Large intestine (tissue), 12 donors: ENCODE results near the gene BMAL2. TPM values are rescaled to one million over a fixed set of nuclear protein-coding genes. Genes with fewer than 3 reads are reported as not detected.

Source experiments
- DNase-seq, 2 donors: peaks; one replicate each; pipeline versions ENCODE4 v3.0.0 to v3.0.0-alpha.2; 2013
- H3K27ac ChIP-seq: one replicate; pipeline ENCODE4 v1.5.1; 2013; ENCODE audit warnings: low read length
- H3K27me3 ChIP-seq: 2 replicates; pipeline ENCODE4 v1.6.1; 2013; ENCODE audit warnings: low read length; ENCODE audit not compliant: control insufficient read depth, insufficient read depth
- H3K36me3 ChIP-seq: 2 replicates; pipeline ENCODE4 v1.6.1; 2013; ENCODE audit warnings: low read length; ENCODE audit not compliant: control insufficient read depth, insufficient read depth
- H3K4me1 ChIP-seq: one replicate; pipeline ENCODE4 v1.6.1; 2013; ENCODE audit warnings: low read length; ENCODE audit not compliant: control insufficient read depth, insufficient read depth
- H3K4me3 ChIP-seq: one replicate; pipeline ENCODE4 v1.5.1; 2013; ENCODE audit warnings: low read length
- H3K9me3 ChIP-seq: one replicate; pipeline ENCODE4 v1.6.1; 2013; ENCODE audit warnings: mild to moderate bottlenecking, low read depth, low read length, moderate library complexity; ENCODE audit not compliant: control insufficient read depth
- WGBS: methylation state at CpG from one replicate; pipeline ENCODE4 v1.1.5; 2013; ENCODE audit warnings: low lambda C conversion rate; ENCODE audit not compliant: insufficient coverage; 5-methylcytosine and 5-hydroxymethylcytosine counted together
- long read RNA-seq, 11 donors: transcript quantifications; one replicate each; lab custom pipeline, GENCODE V29; 2026
- polyA plus RNA-seq: library from polyadenylated mRNA; unstranded; fragments of 120-200 nt; gene quantifications from one replicate; pipeline ENCODE4 v1.2.1, GENCODE V29; 2013

Gene BMAL2
- polyA plus RNA-seq, result 6.5 TPM
- long read RNA-seq, donor 1, result 0 reads
- long read RNA-seq, donor 2, partial matches to known transcripts, result 0 of 1 reads
- long read RNA-seq, donor 2, other reads (novel, unspliced or antisense), result 0 of 1 reads
- long read RNA-seq, donor 3, result 0 reads
- long read RNA-seq, donor 4, result 0 reads
- long read RNA-seq, donor 5, result 0 reads
- long read RNA-seq, donor 6, result 0 reads
- long read RNA-seq, donor 7, result 0 reads
- long read RNA-seq, donor 8, result 0 reads
- long read RNA-seq, donor 9, partial matches to known transcripts, result 0 of 1 reads
- long read RNA-seq, donor 9, other reads (novel, unspliced or antisense), result 0 of 1 reads
- long read RNA-seq, donor 10, partial matches to known transcripts, result 0 of 1 reads
- long read RNA-seq, donor 10, other reads (novel, unspliced or antisense), result 0 of 1 reads
- long read RNA-seq, donor 11, partial matches to known transcripts, result 0 of 1 reads
- long read RNA-seq, donor 11, other reads (novel, unspliced or antisense), result 0 of 1 reads

- peaks cover 5% of the 10 kb centered on the region for H3K4me1 ChIP-seq
- H3K27me3 ChIP-seq, result peaks cover 15% of the 10 kb centered on the region
- H3K9me3 ChIP-seq, result no peaks in the 10 kb centered on the region
- peak; percentile 18 to 68 for DNase-seq
- WGBS, result no CpG with 5 or more reads among the region's 96 CpGs
- H3K36me3 ChIP-seq, result no peaks in the 10 kb centered on the region
- peak within 1 kb of the TSS; percentile 30 for H3K27ac ChIP-seq
- peak within 1 kb of the TSS; percentile 56 for H3K4me3 ChIP-seq
These were observed at the start of gene BMAL2 for GRCh38 chr12:27332714-27333402. BMAL2 (plus strand) TSS chr12:27332836; CDS start chr12:27333073, 237 bp downstream.

- DNase-seq, result no peak
- H3K4me1 ChIP-seq, result peaks cover 14% of the 10 kb centered on the region
- no CpG with 5 or more reads among the region's 3 CpGs for WGBS
These were observed 48.6 kb upstream of the BMAL2 start for GRCh38 chr12:27284021-27284420.

GRCh38 chr12:27284751-27285150 is 47.9 kb upstream of the BMAL2 start:
- Histone ChIP-seq H3K27ac (no peak overlapping the region), H3K27me3 (no peaks in the 10 kb centered on the region), H3K36me3 (no peaks in the 10 kb centered on the region), H3K4me3 (no peak overlapping the region), H3K4me1 (peaks cover 14% of the 10 kb centered on the region), H3K9me3 (no peaks in the 10 kb centered on the region)
- no peak for DNase-seq
- WGBS, result 83% methylated on average over 1 of the region's 2 CpGs

More at GRCh38 chr12:27284021-27284420, 48.6 kb upstream of the BMAL2 start:
- Histone ChIP-seq H3K27me3 (no peaks in the 10 kb centered on the region), H3K4me3 (no peak overlapping the region), H3K9me3 (no peaks in the 10 kb centered on the region), H3K27ac (no peak overlapping the region), H3K36me3 (no peaks in the 10 kb centered on the region)

GRCh38 chr12:27285403-27285802 is 47.2 kb upstream of the BMAL2 start:
- no CpG with 5 or more reads among the region's 1 CpG for WGBS
- DNase-seq, result no peak
- H3K36me3 ChIP-seq, result no peaks in the 10 kb centered on the region
- H3K27me3 ChIP-seq, result no peaks in the 10 kb centered on the region
- no peaks in the 10 kb centered on the region for H3K9me3 ChIP-seq
- no peak overlapping the region for H3K27ac ChIP-seq
- no peak overlapping the region for H3K4me3 ChIP-seq
- H3K4me1 ChIP-seq, result peaks cover 16% of the 10 kb centered on the region

DNA sequence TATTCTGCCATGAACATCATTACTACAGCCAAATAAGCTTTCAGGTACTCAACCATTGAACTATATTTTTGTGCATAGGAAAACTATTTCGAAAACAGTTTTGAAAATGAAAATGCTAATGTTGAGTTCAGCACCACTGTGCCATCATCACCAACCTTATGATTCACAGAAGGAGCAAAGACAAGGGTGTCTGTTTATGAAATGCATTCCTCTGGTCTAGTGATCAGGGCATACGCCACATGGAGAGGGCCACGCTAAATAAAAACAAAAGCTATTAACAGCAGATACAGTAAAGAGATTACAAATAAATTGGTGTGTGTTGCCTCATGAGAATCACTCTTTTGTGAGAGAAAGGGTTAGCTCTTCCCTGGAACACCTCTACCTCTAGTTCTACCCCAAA is 43.2 kb upstream of the BMAL2 start:
- H3K27me3 ChIP-seq, result no peaks in the 10 kb centered on the region
- H3K27ac ChIP-seq, result no peak overlapping the region
- DNase-seq, result no peak
- H3K4me1 ChIP-seq, result peaks cover 24% of the 10 kb centered on the region
- H3K9me3 ChIP-seq, result no peaks in the 10 kb centered on the region
- no peak overlapping the region for H3K4me3 ChIP-seq
- WGBS, result no CpG with 5 or more reads among the region's 3 CpGs
- no peaks in the 10 kb centered on the region for H3K36me3 ChIP-seq

DNA sequence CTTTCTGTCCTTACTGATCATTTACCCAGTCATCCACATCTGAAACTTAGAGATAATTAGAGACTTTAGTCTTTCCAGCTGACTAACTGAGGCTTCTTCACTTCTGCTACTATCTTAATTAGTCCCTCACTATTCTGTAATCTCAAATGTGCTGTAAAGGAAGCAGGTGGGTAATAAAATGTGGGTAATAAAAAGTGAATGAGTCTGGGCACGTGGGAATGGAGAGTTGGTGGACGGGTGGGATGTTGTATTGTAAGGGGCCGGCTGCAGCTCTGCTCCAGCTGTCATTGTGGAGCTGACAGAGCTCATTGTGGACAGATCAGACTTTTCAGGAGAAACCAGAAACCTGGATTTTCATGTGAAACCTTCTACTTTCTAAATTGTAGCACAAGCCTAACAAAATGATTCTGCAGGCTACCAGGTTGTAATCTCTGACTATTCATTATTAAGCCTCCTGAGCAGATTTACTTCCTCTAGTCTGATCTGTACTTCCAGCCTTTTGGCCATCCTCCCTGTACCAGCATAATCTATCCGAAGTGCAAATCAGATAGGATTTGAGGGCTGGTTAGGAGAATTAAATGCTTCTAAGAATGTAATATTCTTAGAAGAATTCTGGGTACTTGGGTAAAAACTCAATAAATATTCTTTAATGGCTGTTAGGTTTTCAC is 42.0 kb upstream of the BMAL2 start:
- Histone ChIP-seq H3K27ac (peak overlapping the region; percentile 35), H3K4me3 (no peak overlapping the region), H3K27me3 (no peaks in the 10 kb centered on the region), H3K36me3 (no peaks in the 10 kb centered on the region), H3K9me3 (no peaks in the 10 kb centered on the region), H3K4me1 (peaks cover 24% of the 10 kb centered on the region)
- DNase-seq, result peak; percentile 35 to 75
- WGBS, result no CpG with 5 or more reads among the region's 4 CpGs

DNA sequence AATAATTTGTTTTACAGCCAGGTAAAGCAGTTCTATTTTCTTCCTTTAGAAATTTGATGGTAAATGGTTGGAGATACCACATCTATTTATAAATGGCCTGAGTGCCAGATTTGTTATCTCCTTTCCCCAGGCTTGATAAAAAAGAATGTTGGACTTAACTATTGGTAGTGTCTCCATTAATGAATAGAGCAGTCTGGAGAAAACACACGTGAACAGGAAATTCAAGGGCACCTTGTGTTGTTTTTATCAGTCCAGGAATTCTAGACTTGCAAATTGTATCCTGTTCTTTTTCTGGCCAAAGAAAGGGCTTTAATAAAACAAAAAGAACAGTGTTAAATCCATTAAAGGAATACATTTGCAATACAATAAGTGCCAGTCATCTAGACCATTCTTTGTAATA is 40.8 kb upstream of the BMAL2 start:
- Histone ChIP-seq H3K4me1 (peaks cover 24% of the 10 kb centered on the region), H3K9me3 (no peaks in the 10 kb centered on the region), H3K27ac (peak overlapping the region; percentile 13), H3K27me3 (no peaks in the 10 kb centered on the region), H3K4me3 (no peak overlapping the region), H3K36me3 (no peaks in the 10 kb centered on the region)
- DNase-seq, result peak in 1 of 2 donors; percentile 32
- no CpG with 5 or more reads among the region's 1 CpG for WGBS

GRCh38 chr12:27292718-27293117 is 39.9 kb upstream of the BMAL2 start:
- no peaks in the 10 kb centered on the region for H3K27me3 ChIP-seq
- H3K4me3 ChIP-seq, result no peak overlapping the region
- 80% methylated on average over 1 of the region's 2 CpGs for WGBS
- H3K27ac ChIP-seq, result no peak overlapping the region
- H3K36me3 ChIP-seq, result peaks cover 2% of the 10 kb centered on the region
- DNase-seq, result no peak
- no peaks in the 10 kb centered on the region for H3K9me3 ChIP-seq
- peaks cover 24% of the 10 kb centered on the region for H3K4me1 ChIP-seq

- DNase-seq, result no peak
- Histone ChIP-seq H3K36me3 (peaks cover 6% of the 10 kb centered on the region), H3K4me1 (peaks cover 24% of the 10 kb centered on the region), H3K9me3 (no peaks in the 10 kb centered on the region), H3K4me3 (no peak overlapping the region), H3K27ac (no peak overlapping the region), H3K27me3 (no peaks in the 10 kb centered on the region)
- WGBS, result no CpG with 5 or more reads among the region's 3 CpGs
These were observed 39.2 kb upstream of the BMAL2 start for GRCh38 chr12:27293463-27293862.

GRCh38 chr12:27296674-27297073 is 36.0 kb upstream of the BMAL2 start:
- 50% methylated on average over 2 of the region's 6 CpGs for WGBS
- Histone ChIP-seq H3K9me3 (no peaks in the 10 kb centered on the region), H3K27me3 (no peaks in the 10 kb centered on the region), H3K4me3 (no peak overlapping the region), H3K4me1 (peaks cover 4% of the 10 kb centered on the region), H3K27ac (no peak overlapping the region), H3K36me3 (peaks cover 10% of the 10 kb centered on the region)
- no peak for DNase-seq
